ENCODE measurements around the gene CCDC81. TPM values are rescaled to one million over a fixed set of nuclear protein-coding genes. Genes with fewer than 3 reads are reported as not detected.

CCDC81 gene
- total RNA-seq, 1 experiment from 2014 or later: 0.49 TPM

- no peak for TF ChIP-seq SIN3A (IDR thresholded peaks at IDR 0.05; ENCODE audit: borderline replicate concordance, insufficient read depth, low read depth, low read length)
- TF ChIP-seq POLR2AphosphoS5 (IDR thresholded peaks at IDR 0.05; ENCODE audit: low read depth, low read length): no peak
- no peak for TF ChIP-seq REST (IDR thresholded peaks at IDR 0.05; ENCODE audit: insufficient read depth in 1 of 2, low read depth in 2 of 2, low read length in 1 of 2)
- TF ChIP-seq TCF7L2 (IDR thresholded peaks at IDR 0.05; ENCODE audit: low read depth, low read length): no peak
- no peak for TF ChIP-seq CTCF (IDR thresholded peaks at IDR 0.05)
- CTCF ChIA-PET: no interaction called here
- H3K27ac ChIP-seq (ENCODE audit: low read length): no peak overlapping the region
- no peaks in the 10 kb centered on the region for H3K4me1 ChIP-seq (ENCODE audit: control insufficient read depth, insufficient read depth, low read length)
- no TSS peak for BruUV-seq (replicated peaks)
- H3K27me3 ChIP-seq (ENCODE audit: control insufficient read depth, insufficient read depth, low read length): no peaks in the 10 kb centered on the region
- no peak overlapping the region for H3K4me3 ChIP-seq (ENCODE audit: low read depth in 2 of 2, low read length in 2 of 2)
- H3K36me3 ChIP-seq (ENCODE audit: control insufficient read depth, insufficient read depth, low read length): no peaks in the 10 kb centered on the region
- no peaks in the 10 kb centered on the region for H3K9me3 ChIP-seq (ENCODE audit: control insufficient read depth, insufficient read depth, low read depth, low read length)
- ATAC-seq: no peak
- intact Hi-C loops (cut with micrococcal nuclease; ENCODE audit: unreplicated experiment): no loop called here
- no peak for DNase-seq (ENCODE audit: low read depth, low spot score)
- in situ Hi-C loops (cut with HindIII; ENCODE audit: low pct_unique_long_range_greater_than_20kb, low sequenced_read_pairs): no loop called here
- POLR2A ChIA-PET: no interaction called here
Measured at GRCh38 chr11:86386746-86387145, 12.1 kb downstream of the CCDC81 start.

- CTCF ChIA-PET: no interaction called here
- no peak for DNase-seq (ENCODE audit: low read depth, low spot score)
- Histone ChIP-seq H3K4me1 (ENCODE audit: control insufficient read depth, insufficient read depth, low read length) (no peaks in the 10 kb centered on the region), H3K27me3 (ENCODE audit: control insufficient read depth, insufficient read depth, low read length) (no peaks in the 10 kb centered on the region), H3K36me3 (ENCODE audit: control insufficient read depth, insufficient read depth, low read length) (no peaks in the 10 kb centered on the region), H3K27ac (ENCODE audit: low read length) (no peak overlapping the region), H3K4me3 (ENCODE audit: low read depth in 2 of 2, low read length in 2 of 2) (no peak overlapping the region), H3K9me3 (ENCODE audit: control insufficient read depth, insufficient read depth, low read depth, low read length) (no peaks in the 10 kb centered on the region)
- POLR2A ChIA-PET: interaction anchor here (0.5 to 0.6 kb wide), 2 partner anchors 29 to 31 kb away, joined by 3 to 4 read pairs; no protein-coding TSS in a partner anchor
- TF ChIP-seq SIN3A (IDR thresholded peaks at IDR 0.05; ENCODE audit: borderline replicate concordance, insufficient read depth, low read depth, low read length) (no peak), REST (IDR thresholded peaks at IDR 0.05; ENCODE audit: insufficient read depth in 1 of 2, low read depth in 2 of 2, low read length in 1 of 2) (no peak), POLR2AphosphoS5 (IDR thresholded peaks at IDR 0.05; ENCODE audit: low read depth, low read length) (no peak), CTCF (IDR thresholded peaks at IDR 0.05) (no peak), TCF7L2 (IDR thresholded peaks at IDR 0.05; ENCODE audit: low read depth, low read length) (no peak)
- in situ Hi-C loops (cut with HindIII; ENCODE audit: low pct_unique_long_range_greater_than_20kb, low sequenced_read_pairs) (no loop called here), intact Hi-C loops (cut with micrococcal nuclease; ENCODE audit: unreplicated experiment) (no loop called here)
- BruUV-seq (replicated peaks): no TSS peak
- no peak for ATAC-seq
Measured at GRCh38 chr11:86388198-86388597, 13.5 kb downstream of the CCDC81 start.
